K562 (cell line): ENCODE data around the gene ZNF652. TPM values are rescaled to one million over a fixed set of nuclear protein-coding genes. Genes with fewer than 3 reads are reported as not detected.

Experiments used
- ARID1B ChIP-seq: fragments of 450-650 bp; IDR thresholded peaks from 2 replicates; pipeline ENCODE4 v1.6.1; 2016; ENCODE audit warnings: antibody characterized with exemption, mild to moderate bottlenecking, inconsistent platforms
- EP400 ChIP-seq: fragments of 450-650 bp; IDR thresholded peaks from 2 replicates; pipeline ENCODE4 v1.6.1; 2017; ENCODE audit warnings: antibody characterized with exemption, mild to moderate bottlenecking, moderate library complexity
- ERF ChIP-seq: fragments of 450-650 bp; formaldehyde crosslinking; IDR thresholded peaks from 2 replicates; pipeline ENCODE4 v1.4.0; 2020; ENCODE audit warnings: mild to moderate bottlenecking, mixed read lengths
- NBN ChIP-seq: fragments of 450-650 bp; IDR thresholded peaks from 2 replicates; pipeline ENCODE4 v1.6.1; 2016; ENCODE audit warnings: low read depth, mild to moderate bottlenecking
- TRIM28 ChIP-seq: fragments of 450-650 bp; IDR thresholded peaks from 2 replicates; pipeline ENCODE4 v1.6.1; 2017
- U2AF1 ChIP-seq: fragments of 200-400 bp; formaldehyde crosslinking; optimal IDR thresholded peaks from 2 replicates; pipeline ENCODE3; 2017; ENCODE audit warnings: mild to moderate bottlenecking, low read depth, low read length, moderate library complexity
- polyA plus RNA-seq, 8 experiments: library from polyadenylated mRNA; depleted of rRNA in 4 of 8; stranded (reverse) in 5 of 8; unstranded in 3 of 8; fragments of >200 nt; fragmentation: Nextera tagmentation in 2 of 8; fragmentation: Illumina TruSeq in 1 of 8; extraction: Ambion mirVana in 2 of 8; extraction: Trizol in 1 of 8; gene quantifications; 2 replicates each; pipeline versions ENCODE4 v1.2.1 to v1.2.3, GENCODE V29; 2011 to 2014; ENCODE audit warnings: inconsistent platforms in 1 of 8, missing spikeins in 1 of 8
- total RNA-seq, 7 experiments: library from RNA; depleted of rRNA in 6 of 7; stranded (reverse); fragments of >200 nt in 6 of 7; fragmentation: Illumina TruSeq in 2 of 7; extraction: Trizol in 2 of 7; gene quantifications; 2 replicates each; pipeline versions ENCODE4 v1.2.1 to v1.2.3, GENCODE V29; 2011 to 2021; ENCODE audit warnings: low replicate concordance in 1 of 7
- TF ChIP-seq, protein P1 (sequence below): fragments of 450-650 bp; IDR thresholded peaks from 2 replicates; pipeline ENCODE4 v1.6.1; 2016; ENCODE audit warnings: mild to moderate bottlenecking, moderate library complexity
- TF ChIP-seq, protein P2 (sequence below): sonication (generic); formaldehyde crosslinking; IDR thresholded peaks from 2 replicates; pipeline ENCODE4 v1.8.1; 2023; ENCODE audit warnings: mild to moderate bottlenecking, missing genetic modification reagents, moderate library complexity
- TF ChIP-seq, protein P3 (sequence below): IDR thresholded peaks from 3 replicates; pipeline ENCODE4 v1.6.1; 2011; ENCODE audit warnings: borderline replicate concordance, mild to moderate bottlenecking; ENCODE audit not compliant: insufficient read length, insufficient read depth
- TF ChIP-seq, protein P4 (sequence below): fragments of 450-650 bp; conservative IDR thresholded peaks from 2 replicates; pipeline ENCODE4 v1.6.1; 2016; ENCODE audit warnings: missing genetic modification characterization, low read depth, mild to moderate bottlenecking, missing compliant biosample characterization, moderate library complexity

The ZNF652 gene
- total and polyA plus RNA-seq, 9 of the 15 experiments (the other 6 are each of a cell fraction or from before 2014, with no cell fraction given), result 5.1 to 15.5 (median 7.8) TPM

DNA sequence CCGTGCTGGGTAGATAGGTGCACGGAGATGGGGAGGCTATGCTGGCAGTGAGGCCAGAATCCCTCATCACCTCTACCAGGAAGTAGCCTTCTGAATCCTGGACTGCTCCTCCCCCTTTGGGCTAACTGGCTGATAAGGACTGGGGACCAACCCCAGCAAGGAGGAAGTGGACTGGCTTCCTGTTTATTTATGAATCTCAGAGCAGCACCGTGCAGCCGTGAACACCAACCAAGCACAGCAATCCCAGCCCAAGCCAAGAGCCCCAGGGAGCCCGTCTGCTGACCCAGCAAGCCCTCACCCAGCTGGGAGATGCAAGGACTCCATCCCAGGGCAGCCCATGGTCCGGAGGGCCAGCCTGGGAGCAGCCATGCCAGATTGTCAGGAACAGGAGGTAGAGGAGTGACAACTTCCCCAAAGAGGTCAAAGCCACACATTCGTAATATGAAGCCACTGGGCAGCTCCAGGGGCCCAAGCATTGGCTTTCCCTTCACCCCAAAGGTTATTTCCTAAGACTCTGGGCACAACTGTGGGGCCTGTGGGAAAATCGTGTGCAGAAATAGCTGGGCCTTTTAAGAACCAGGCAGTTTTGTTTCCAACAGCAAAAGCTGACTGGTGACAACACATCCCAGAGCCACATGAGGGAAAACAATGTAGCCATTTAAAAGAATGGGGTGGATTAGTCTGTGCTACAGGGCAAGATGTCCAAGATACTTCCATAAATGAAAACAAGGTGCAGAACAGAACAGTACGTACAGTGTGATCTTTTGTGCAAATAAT lies 28.7 kb upstream of the ZNF652 start (continued):
- TF ChIP-seq, protein P1, sequence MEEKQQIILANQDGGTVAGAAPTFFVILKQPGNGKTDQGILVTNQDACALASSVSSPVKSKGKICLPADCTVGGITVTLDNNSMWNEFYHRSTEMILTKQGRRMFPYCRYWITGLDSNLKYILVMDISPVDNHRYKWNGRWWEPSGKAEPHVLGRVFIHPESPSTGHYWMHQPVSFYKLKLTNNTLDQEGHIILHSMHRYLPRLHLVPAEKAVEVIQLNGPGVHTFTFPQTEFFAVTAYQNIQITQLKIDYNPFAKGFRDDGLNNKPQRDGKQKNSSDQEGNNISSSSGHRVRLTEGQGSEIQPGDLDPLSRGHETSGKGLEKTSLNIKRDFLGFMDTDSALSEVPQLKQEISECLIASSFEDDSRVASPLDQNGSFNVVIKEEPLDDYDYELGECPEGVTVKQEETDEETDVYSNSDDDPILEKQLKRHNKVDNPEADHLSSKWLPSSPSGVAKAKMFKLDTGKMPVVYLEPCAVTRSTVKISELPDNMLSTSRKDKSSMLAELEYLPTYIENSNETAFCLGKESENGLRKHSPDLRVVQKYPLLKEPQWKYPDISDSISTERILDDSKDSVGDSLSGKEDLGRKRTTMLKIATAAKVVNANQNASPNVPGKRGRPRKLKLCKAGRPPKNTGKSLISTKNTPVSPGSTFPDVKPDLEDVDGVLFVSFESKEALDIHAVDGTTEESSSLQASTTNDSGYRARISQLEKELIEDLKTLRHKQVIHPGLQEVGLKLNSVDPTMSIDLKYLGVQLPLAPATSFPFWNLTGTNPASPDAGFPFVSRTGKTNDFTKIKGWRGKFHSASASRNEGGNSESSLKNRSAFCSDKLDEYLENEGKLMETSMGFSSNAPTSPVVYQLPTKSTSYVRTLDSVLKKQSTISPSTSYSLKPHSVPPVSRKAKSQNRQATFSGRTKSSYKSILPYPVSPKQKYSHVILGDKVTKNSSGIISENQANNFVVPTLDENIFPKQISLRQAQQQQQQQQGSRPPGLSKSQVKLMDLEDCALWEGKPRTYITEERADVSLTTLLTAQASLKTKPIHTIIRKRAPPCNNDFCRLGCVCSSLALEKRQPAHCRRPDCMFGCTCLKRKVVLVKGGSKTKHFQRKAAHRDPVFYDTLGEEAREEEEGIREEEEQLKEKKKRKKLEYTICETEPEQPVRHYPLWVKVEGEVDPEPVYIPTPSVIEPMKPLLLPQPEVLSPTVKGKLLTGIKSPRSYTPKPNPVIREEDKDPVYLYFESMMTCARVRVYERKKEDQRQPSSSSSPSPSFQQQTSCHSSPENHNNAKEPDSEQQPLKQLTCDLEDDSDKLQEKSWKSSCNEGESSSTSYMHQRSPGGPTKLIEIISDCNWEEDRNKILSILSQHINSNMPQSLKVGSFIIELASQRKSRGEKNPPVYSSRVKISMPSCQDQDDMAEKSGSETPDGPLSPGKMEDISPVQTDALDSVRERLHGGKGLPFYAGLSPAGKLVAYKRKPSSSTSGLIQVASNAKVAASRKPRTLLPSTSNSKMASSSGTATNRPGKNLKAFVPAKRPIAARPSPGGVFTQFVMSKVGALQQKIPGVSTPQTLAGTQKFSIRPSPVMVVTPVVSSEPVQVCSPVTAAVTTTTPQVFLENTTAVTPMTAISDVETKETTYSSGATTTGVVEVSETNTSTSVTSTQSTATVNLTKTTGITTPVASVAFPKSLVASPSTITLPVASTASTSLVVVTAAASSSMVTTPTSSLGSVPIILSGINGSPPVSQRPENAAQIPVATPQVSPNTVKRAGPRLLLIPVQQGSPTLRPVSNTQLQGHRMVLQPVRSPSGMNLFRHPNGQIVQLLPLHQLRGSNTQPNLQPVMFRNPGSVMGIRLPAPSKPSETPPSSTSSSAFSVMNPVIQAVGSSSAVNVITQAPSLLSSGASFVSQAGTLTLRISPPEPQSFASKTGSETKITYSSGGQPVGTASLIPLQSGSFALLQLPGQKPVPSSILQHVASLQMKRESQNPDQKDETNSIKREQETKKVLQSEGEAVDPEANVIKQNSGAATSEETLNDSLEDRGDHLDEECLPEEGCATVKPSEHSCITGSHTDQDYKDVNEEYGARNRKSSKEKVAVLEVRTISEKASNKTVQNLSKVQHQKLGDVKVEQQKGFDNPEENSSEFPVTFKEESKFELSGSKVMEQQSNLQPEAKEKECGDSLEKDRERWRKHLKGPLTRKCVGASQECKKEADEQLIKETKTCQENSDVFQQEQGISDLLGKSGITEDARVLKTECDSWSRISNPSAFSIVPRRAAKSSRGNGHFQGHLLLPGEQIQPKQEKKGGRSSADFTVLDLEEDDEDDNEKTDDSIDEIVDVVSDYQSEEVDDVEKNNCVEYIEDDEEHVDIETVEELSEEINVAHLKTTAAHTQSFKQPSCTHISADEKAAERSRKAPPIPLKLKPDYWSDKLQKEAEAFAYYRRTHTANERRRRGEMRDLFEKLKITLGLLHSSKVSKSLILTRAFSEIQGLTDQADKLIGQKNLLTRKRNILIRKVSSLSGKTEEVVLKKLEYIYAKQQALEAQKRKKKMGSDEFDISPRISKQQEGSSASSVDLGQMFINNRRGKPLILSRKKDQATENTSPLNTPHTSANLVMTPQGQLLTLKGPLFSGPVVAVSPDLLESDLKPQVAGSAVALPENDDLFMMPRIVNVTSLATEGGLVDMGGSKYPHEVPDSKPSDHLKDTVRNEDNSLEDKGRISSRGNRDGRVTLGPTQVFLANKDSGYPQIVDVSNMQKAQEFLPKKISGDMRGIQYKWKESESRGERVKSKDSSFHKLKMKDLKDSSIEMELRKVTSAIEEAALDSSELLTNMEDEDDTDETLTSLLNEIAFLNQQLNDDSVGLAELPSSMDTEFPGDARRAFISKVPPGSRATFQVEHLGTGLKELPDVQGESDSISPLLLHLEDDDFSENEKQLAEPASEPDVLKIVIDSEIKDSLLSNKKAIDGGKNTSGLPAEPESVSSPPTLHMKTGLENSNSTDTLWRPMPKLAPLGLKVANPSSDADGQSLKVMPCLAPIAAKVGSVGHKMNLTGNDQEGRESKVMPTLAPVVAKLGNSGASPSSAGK, result peak; percentile 32
- TF ChIP-seq NBN (no peak), EP400 (peak; percentile 50), U2AF1 (no peak), ARID1B (peak; percentile 15; the same call in 1 of the 2 replicates), TRIM28 (no peak), ERF (0 out of 2 replicates have a peak, but pooled peaks have one; percentile 30)
- TF ChIP-seq, protein P2, sequence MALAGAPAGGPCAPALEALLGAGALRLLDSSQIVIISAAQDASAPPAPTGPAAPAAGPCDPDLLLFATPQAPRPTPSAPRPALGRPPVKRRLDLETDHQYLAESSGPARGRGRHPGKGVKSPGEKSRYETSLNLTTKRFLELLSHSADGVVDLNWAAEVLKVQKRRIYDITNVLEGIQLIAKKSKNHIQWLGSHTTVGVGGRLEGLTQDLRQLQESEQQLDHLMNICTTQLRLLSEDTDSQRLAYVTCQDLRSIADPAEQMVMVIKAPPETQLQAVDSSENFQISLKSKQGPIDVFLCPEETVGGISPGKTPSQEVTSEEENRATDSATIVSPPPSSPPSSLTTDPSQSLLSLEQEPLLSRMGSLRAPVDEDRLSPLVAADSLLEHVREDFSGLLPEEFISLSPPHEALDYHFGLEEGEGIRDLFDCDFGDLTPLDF (CRISPR knock-in tag), result no peak
- TF ChIP-seq, protein P3, sequence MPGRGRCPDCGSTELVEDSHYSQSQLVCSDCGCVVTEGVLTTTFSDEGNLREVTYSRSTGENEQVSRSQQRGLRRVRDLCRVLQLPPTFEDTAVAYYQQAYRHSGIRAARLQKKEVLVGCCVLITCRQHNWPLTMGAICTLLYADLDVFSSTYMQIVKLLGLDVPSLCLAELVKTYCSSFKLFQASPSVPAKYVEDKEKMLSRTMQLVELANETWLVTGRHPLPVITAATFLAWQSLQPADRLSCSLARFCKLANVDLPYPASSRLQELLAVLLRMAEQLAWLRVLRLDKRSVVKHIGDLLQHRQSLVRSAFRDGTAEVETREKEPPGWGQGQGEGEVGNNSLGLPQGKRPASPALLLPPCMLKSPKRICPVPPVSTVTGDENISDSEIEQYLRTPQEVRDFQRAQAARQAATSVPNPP, result no peak
- TF ChIP-seq, protein P4, sequence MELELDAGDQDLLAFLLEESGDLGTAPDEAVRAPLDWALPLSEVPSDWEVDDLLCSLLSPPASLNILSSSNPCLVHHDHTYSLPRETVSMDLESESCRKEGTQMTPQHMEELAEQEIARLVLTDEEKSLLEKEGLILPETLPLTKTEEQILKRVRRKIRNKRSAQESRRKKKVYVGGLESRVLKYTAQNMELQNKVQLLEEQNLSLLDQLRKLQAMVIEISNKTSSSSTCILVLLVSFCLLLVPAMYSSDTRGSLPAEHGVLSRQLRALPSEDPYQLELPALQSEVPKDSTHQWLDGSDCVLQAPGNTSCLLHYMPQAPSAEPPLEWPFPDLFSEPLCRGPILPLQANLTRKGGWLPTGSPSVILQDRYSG, result peak; percentile 70; the same call in 1 of the 2 replicates
